AG08396 (cell line): ENCODE data around the gene TNFRSF6B.
A peak's percentile ranks its signal among the peaks of the same experiment; 100 is the strongest.
"Not testable (repeated sequence)": the region's sequence is repeated elsewhere in the genome, so short reads cannot be mapped to it uniquely, and the experiment has no call there.

Experiments
- DNase-seq: peaks from one replicate; pipeline ENCODE4 v3.0.0; 2012; ENCODE audit warnings: low spot score, mixed read lengths

The TNFRSF6B gene

DNA sequence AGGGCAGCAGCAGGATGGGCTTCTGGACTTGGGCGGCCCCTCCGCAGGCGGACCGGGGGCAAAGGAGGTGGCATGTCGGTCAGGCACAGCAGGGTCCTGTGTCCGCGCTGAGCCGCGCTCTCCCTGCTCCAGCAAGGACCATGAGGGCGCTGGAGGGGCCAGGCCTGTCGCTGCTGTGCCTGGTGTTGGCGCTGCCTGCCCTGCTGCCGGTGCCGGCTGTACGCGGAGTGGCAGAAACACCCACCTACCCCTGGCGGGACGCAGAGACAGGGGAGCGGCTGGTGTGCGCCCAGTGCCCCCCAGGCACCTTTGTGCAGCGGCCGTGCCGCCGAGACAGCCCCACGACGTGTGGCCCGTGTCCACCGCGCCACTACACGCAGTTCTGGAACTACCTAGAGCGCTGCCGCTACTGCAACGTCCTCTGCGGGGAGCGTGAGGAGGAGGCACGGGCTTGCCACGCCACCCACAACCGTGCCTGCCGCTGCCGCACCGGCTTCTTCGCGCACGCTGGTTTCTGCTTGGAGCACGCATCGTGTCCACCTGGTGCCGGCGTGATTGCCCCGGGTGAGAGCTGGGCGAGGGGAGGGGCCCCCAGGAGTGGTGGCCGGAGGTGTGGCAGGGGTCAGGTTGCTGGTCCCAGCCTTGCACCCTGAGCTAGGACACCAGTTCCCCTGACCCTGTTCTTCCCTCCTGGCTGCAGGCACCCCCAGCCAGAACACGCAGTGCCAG, at the start of gene TNFRSF6B:
Gene TNFRSF6B (plus strand): TSS at position 25 of the 729 bp plus-strand sequence. CDS start 116 bp downstream, at position 141.
- peak; percentile 23 for DNase-seq

DNA sequence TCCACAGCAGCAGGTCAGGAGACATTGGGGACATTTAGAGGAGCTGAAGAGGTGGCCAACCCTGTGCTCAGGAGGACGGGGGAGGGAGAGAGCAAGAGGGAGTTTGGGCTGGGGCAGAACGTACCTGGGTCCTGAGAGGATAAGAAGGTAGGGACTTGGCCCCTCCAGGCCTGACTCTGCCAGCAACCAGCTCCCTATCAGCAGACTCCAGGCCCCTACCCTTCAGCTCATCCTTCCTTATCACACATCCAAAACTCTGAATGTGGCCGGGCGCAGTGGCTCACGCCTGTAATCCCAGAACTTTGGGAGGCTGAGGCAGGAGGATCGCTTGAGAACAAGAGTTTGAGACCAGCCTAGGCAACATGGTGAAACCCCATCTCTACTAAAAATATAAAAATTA, 48.3 kb upstream of the TNFRSF6B start:
- DNase-seq, result no peak

GRCh38 chr20:63648895-63649589, 47.4 kb upstream of the TNFRSF6B start:
- no peak for DNase-seq

DNA sequence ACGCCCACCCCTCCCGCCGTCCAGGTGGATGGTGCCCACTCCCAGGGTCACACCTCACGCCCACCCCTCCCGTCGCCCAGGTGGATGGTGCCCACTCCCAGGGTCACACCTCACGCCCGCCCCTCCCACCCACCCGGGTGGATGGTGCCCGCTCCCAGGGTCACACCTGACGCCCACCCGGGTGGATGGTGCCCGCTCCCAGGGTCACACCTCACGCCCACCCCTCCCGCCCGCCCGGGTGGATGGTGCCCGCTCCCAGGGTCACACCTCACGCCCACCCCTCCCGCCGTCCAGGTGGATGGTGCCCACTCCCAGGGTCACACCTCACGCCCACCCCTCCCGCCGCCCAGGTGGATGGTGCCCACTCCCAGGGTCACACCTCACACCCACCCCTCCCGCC, 46.0 kb upstream of the TNFRSF6B start:
- DNase-seq, result not testable (repeated sequence)

GRCh38 chr20:63651942-63652191, 44.6 kb upstream of the TNFRSF6B start:
- DNase-seq, result no peak

DNA sequence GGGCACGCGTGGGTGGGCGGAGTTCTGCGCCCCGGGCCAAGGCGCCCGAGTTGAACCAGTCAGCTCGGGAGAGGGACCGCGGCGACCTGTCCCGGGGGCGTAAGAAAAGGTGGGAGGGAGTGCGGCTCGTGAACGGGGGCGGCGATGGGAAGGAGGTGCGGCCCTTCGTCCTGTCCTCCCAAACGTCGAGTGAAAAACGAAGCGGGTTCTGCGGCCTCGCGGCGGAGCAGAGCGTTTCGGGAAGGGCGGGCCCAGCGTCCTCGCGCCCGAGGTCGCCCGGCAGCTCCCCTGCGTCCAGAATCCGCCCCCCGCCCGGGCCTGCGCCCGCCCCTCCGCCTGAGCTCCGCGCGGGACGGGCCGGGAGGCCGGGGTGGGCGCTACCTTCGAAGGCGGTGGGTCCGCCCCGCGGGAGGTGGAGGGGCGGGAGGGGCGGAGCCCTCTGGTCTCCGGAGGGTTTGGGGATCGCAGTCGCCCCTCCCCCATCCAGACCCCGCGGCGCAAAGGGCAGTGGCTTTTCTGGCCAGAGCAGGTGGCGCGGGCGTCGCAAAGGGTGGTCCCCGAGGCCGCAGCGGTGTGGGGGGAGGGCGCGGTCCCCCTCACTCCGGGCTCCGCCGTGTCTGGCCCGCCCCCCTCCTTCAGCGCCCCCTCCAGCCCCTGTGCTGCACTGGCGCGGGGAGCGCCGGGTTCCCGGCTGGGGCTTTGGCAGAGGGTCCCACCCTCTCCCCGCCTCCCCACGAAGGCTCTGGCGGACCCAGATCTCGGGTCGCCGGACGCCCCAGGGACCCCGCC, 44.1 kb upstream of the TNFRSF6B start:
- DNase-seq, result peak; percentile 51

- peak; percentile 92 for DNase-seq
Observed at GRCh38 chr20:63653041-63653973, 43.1 kb upstream of the TNFRSF6B start, which contains the start of gene STMN3. TSS of gene STMN3 (minus strand) at chr20:63653424. CDS start at chr20:63653345, 79 bp downstream.

- DNase-seq, result no peak
Observed at GRCh38 chr20:63653974-63654668, 42.3 kb upstream of the TNFRSF6B start.

DNA sequence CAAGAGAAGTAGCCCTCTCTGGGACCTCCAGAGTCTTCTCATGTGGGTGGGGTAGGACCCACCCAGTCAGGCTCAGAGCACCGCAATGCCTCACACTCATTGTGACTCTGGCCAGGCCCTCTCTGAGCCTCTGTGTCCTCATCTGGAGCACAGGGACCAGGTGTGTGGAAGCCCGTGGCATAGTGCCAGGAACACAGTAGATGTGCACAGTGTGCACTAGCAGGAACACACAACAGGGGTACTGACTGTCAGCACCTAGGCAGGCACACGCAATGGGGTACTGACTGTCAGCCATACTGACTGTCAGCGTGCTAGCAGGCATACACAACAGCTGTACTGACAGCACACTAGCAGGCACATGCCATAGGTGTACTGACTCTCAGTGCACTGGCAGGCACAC, 41.2 kb upstream of the TNFRSF6B start:
- DNase-seq, result no peak

GRCh38 chr20:63656451-63656850, 40.0 kb upstream of the TNFRSF6B start:
- no peak for DNase-seq

GRCh38 chr20:63657260-63657936, 39.1 kb upstream of the TNFRSF6B start:
- DNase-seq, result peak; percentile 41

- peak; percentile 96 for DNase-seq
Observed at GRCh38 chr20:63657937-63658748, 38.3 kb upstream of the TNFRSF6B start, which contains the start of gene RTEL1. TSS of gene RTEL1 (plus strand) at chr20:63658312. CDS start at chr20:63659403, 1,091 bp downstream.

DNA sequence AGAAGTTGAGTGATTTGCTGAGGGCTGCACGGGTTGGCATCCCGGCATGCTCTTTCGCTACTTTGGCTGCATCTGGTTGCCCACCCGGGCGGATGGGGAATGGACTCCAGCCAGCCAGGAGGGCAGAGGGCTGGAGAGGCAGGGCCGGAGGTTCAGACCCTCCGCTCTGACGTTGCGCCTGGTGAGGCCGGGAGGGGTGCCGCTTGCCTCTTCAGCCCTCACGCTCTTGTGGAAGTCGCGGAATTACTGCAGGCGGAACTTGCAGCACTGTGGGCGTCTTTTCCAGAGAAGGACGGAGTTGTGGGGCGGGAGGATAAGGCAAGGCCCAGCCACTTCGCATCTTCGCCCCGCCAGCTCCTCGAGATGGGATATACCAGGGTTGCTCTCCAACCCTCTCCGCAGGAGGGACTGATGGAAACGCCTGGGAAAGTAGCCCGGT, 37.7 kb upstream of the TNFRSF6B start:
- no peak for DNase-seq

DNA sequence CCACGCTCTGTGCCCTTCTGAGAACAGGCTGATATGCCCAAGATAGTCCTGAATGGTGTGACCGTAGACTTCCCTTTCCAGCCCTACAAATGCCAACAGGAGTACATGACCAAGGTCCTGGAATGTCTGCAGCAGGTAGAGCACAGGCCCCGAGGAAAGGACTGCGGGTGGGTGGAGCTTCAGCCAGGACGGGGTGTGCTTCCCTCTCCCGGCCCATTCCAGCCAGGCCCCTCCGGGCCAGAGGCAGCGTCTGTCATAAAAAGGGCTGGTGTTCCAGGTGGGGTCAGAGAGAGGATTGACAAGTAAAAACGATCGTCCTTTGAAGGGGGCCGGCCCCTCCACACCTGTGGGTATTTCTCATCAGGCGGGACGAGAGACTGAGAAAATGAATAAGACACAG, 37.1 kb upstream of the TNFRSF6B start:
- DNase-seq, result no peak

GRCh38 chr20:63660174-63660573, 36.3 kb upstream of the TNFRSF6B start:
- not testable (repeated sequence) for DNase-seq

GRCh38 chr20:63660622-63661021, 35.8 kb upstream of the TNFRSF6B start:
- DNase-seq, result no peak

GRCh38 chr20:63661108-63661507, 35.3 kb upstream of the TNFRSF6B start:
- no peak for DNase-seq

- DNase-seq, result no peak
Observed at GRCh38 chr20:63661959-63662812, 34.3 kb upstream of the TNFRSF6B start.

DNA sequence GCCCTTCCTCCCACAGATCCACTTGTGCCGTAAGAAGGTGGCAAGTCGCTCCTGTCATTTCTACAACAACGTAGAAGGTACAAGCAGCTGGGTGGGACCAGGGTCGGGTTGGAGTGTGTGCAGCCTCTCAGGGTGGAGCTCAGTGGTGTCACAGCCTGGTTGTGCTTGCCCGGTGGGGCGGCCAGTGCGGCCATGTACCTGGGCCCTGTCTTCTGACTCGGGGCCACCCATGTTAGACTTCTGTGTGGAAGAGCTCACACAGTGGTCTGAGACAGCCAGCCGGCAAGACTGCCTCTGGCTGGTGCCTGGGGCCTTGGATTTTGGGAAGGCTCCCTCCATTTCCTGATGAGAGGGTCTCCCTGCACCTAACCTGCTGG, 33.7 kb upstream of the TNFRSF6B start:
- DNase-seq, result no peak
